ENCODE data around the gene ABLIM2.

DNA sequence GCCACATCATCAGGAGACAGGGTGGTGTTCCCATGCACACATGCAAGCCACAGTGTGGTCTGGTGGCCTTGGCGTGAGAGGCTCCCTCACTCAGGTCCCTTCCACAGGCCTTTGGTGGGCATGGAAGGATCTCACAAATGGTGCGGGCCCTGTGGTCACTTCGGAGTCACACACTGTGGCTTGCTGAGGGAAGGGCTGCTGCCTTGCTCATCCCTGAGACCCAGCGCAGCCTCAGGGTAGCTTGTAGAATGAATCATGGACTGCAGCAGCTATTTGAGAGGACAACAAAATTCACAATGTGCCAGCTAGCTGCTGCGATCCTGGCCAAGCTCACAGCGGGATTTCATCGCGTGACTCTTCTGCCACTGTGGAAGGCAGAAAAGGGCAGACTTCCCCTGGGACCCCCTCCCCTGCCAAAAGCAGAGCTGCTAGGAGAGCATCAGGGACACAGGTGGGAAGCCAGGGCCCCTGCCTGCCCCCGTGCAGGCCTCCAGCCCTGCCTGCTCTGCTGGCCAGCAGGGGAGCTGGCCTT, 106.4 kb downstream of the ABLIM2 start:
- no peak for TF ChIP-seq CTCF (IDR thresholded peaks at IDR 0.05; ENCODE audit: low read length)
- TF ChIP-seq EZH2phosphoT487 (IDR thresholded peaks at IDR 0.05; ENCODE audit: low read length), result no peak
